Glutamatergic neuron (in vitro differentiated cells): ENCODE results near the gene FBXO8. TPM values are rescaled to one million over a fixed set of nuclear protein-coding genes. Genes with fewer than 3 reads are reported as not detected.

ENCODE experiments used
- DNase-seq: peaks from one replicate; pipeline ENCODE4 v3.0.0; 2022
- H3K27ac Mint-ChIP-seq: one replicate; pipeline ENCODE4 v1.8.0; 2020; ENCODE audit warnings: mild to moderate bottlenecking, mixed read lengths, inconsistent platforms; ENCODE audit not compliant: unreplicated experiment
- H3K27me3 Mint-ChIP-seq: one replicate; pipeline ENCODE4 v1.8.0; 2020; ENCODE audit warnings: mild to moderate bottlenecking, moderate library complexity, mixed read lengths, inconsistent platforms; ENCODE audit not compliant: unreplicated experiment
- H3K36me3 Mint-ChIP-seq: one replicate; pipeline ENCODE4 v1.8.0; 2020; ENCODE audit warnings: mild to moderate bottlenecking, mixed read lengths, inconsistent platforms; ENCODE audit not compliant: unreplicated experiment
- H3K4me1 Mint-ChIP-seq: one replicate; pipeline ENCODE4 v1.8.0; 2020; ENCODE audit warnings: mild to moderate bottlenecking, low read depth, mixed read lengths, inconsistent platforms; ENCODE audit not compliant: unreplicated experiment
- H3K4me3 Mint-ChIP-seq: one replicate; pipeline ENCODE4 v1.8.0; 2020; ENCODE audit warnings: mild to moderate bottlenecking, mixed read lengths, inconsistent platforms; ENCODE audit not compliant: unreplicated experiment
- H3K9me3 Mint-ChIP-seq: one replicate; pipeline ENCODE4 v1.8.0; 2020; ENCODE audit warnings: mild to moderate bottlenecking, moderate library complexity, mixed read lengths, inconsistent platforms; ENCODE audit not compliant: unreplicated experiment
- CTCF ChIP-seq: fragments of 200-600 bp; sonication (generic); IDR thresholded peaks from one replicate; pipeline ENCODE4 v1.5.0; 2021; ENCODE audit not compliant: partially characterized antibody, unreplicated experiment
- total RNA-seq: library from RNA; stranded (reverse); fragmentation: NEBNext Ultra II Directional; extraction: Animal tissue kit (Norgen Biotek cat#: 25700); gene quantifications from one replicate; pipeline ENCODE4 v1.2.1, GENCODE V29; 2021; ENCODE audit not compliant: unreplicated experiment

FBXO8 gene
- total RNA-seq, 1 donor from 2014 or later, result 23.1 TPM

GRCh38 chr4:174254613-174255012 is 28.9 kb downstream of the FBXO8 start:
- DNase-seq, result no peak
- no peak for TF ChIP-seq CTCF
- Mint-ChIP-seq H3K4me1 (peaks cover 3% of the 10 kb centered on the region), H3K36me3 (no peaks in the 10 kb centered on the region), H3K9me3 (peaks cover 1% of the 10 kb centered on the region), H3K27ac (no peak overlapping the region), H3K27me3 (no peaks in the 10 kb centered on the region), H3K4me3 (no peak overlapping the region)

GRCh38 chr4:174252412-174252811 is 31.1 kb downstream of the FBXO8 start:
- Mint-ChIP-seq H3K4me3 (no peak overlapping the region), H3K27me3 (no peaks in the 10 kb centered on the region), H3K36me3 (no peaks in the 10 kb centered on the region), H3K4me1 (peaks cover 3% of the 10 kb centered on the region), H3K27ac (no peak overlapping the region), H3K9me3 (no peaks in the 10 kb centered on the region)
- no peak for DNase-seq
- no peak for TF ChIP-seq CTCF

GRCh38 chr4:174248407-174248806 is 35.1 kb downstream of the FBXO8 start:
- H3K4me1 Mint-ChIP-seq, result no peaks in the 10 kb centered on the region

GRCh38 chr4:174245714-174246113 is 37.8 kb downstream of the FBXO8 start:
- Mint-ChIP-seq H3K27ac (no peak overlapping the region), H3K9me3 (no peaks in the 10 kb centered on the region), H3K4me1 (no peaks in the 10 kb centered on the region), H3K27me3 (no peaks in the 10 kb centered on the region), H3K36me3 (no peaks in the 10 kb centered on the region), H3K4me3 (no peak overlapping the region)
- TF ChIP-seq CTCF, result no peak
- no peak for DNase-seq

More at GRCh38 chr4:174248407-174248806, 35.1 kb downstream of the FBXO8 start:
- H3K27ac Mint-ChIP-seq, result no peak overlapping the region
- H3K27me3 Mint-ChIP-seq, result no peaks in the 10 kb centered on the region
- no peaks in the 10 kb centered on the region for H3K9me3 Mint-ChIP-seq
- no peaks in the 10 kb centered on the region for H3K36me3 Mint-ChIP-seq
- no peak for DNase-seq
- no peak overlapping the region for H3K4me3 Mint-ChIP-seq
- TF ChIP-seq CTCF, result no peak

GRCh38 chr4:174244441-174244840 is 39.0 kb downstream of the FBXO8 start:
- H3K4me3 Mint-ChIP-seq, result no peak overlapping the region
- no peak for TF ChIP-seq CTCF
- no peak overlapping the region for H3K27ac Mint-ChIP-seq
- H3K4me1 Mint-ChIP-seq, result no peaks in the 10 kb centered on the region
- no peak for DNase-seq
- H3K36me3 Mint-ChIP-seq, result no peaks in the 10 kb centered on the region
- H3K27me3 Mint-ChIP-seq, result no peaks in the 10 kb centered on the region
- no peaks in the 10 kb centered on the region for H3K9me3 Mint-ChIP-seq
